ES-I3 (cell line): ENCODE data around the gene SVIP.

Source experiments
- H3K36me3 ChIP-seq: 2 replicates; pipeline ENCODE4 v1.6.1; 2013; ENCODE audit warnings: mild to moderate bottlenecking, low read length, control low read depth, moderate library complexity; ENCODE audit not compliant: insufficient read depth
- H3K4me1 ChIP-seq: 2 replicates; pipeline ENCODE4 v1.6.1; 2013; ENCODE audit warnings: mild to moderate bottlenecking, control low read depth, low read length; ENCODE audit not compliant: insufficient read depth
- H3K9ac ChIP-seq: 2 replicates; pipeline ENCODE4 v1.6.1; 2013; ENCODE audit warnings: low read depth, mild to moderate bottlenecking, low read length, moderate library complexity
- H3K9me3 ChIP-seq: 2 replicates; pipeline ENCODE4 v1.6.1; 2013; ENCODE audit warnings: mild to moderate bottlenecking, low read length, moderate library complexity; ENCODE audit not compliant: control insufficient read depth, insufficient read depth

SVIP gene

GRCh38 chr11:22829231-22830081, at the start of gene SVIP:
Gene SVIP (minus strand): TSS chr11:22829801. CDS start chr11:22829748, 53 bp downstream.
- H3K4me1 ChIP-seq, result 0 out of 2 replicates have a peak, but pooled peaks cover 5% of the 10 kb centered on the region
- H3K9ac ChIP-seq, result peak within 1 kb of the TSS; percentile 97
- no peaks in the 10 kb centered on the region for H3K9me3 ChIP-seq
- H3K36me3 ChIP-seq, result no peaks in the 10 kb centered on the region; the same call in 1 of the 2 replicates

GRCh38 chr11:22878604-22879003, 49.0 kb upstream of the SVIP start:
- Histone ChIP-seq H3K9ac (no peak overlapping the region), H3K9me3 (no peaks in the 10 kb centered on the region), H3K4me1 (no peaks in the 10 kb centered on the region), H3K36me3 (no peaks in the 10 kb centered on the region)

- Histone ChIP-seq H3K4me1 (no peaks in the 10 kb centered on the region), H3K9ac (no peak overlapping the region), H3K36me3 (no peaks in the 10 kb centered on the region), H3K9me3 (no peaks in the 10 kb centered on the region)
These were observed 48.4 kb upstream of the SVIP start for GRCh38 chr11:22878039-22878438.

GRCh38 chr11:22875869-22876473, 46.4 kb upstream of the SVIP start:
- H3K4me1 ChIP-seq, result no peaks in the 10 kb centered on the region
- no peaks in the 10 kb centered on the region for H3K36me3 ChIP-seq
- H3K9ac ChIP-seq, result no peak overlapping the region
- no peaks in the 10 kb centered on the region for H3K9me3 ChIP-seq

- Histone ChIP-seq H3K9ac (no peak overlapping the region), H3K36me3 (no peaks in the 10 kb centered on the region), H3K9me3 (no peaks in the 10 kb centered on the region), H3K4me1 (no peaks in the 10 kb centered on the region)
These were observed 39.7 kb upstream of the SVIP start for GRCh38 chr11:22869325-22869724.

GRCh38 chr11:22860241-22860640, 30.6 kb upstream of the SVIP start, which contains the start of gene CCDC179:
Gene CCDC179 (minus strand): TSS chr11:22860474. CDS start chr11:22860421, 53 bp downstream.
- Histone ChIP-seq H3K4me1 (no peaks in the 10 kb centered on the region), H3K36me3 (no peaks in the 10 kb centered on the region), H3K9me3 (no peaks in the 10 kb centered on the region), H3K9ac (no peak within 1 kb of the TSS)

- no peaks in the 10 kb centered on the region for H3K4me1 ChIP-seq
- H3K36me3 ChIP-seq, result no peaks in the 10 kb centered on the region
- no peak overlapping the region for H3K9ac ChIP-seq
- no peaks in the 10 kb centered on the region for H3K9me3 ChIP-seq
These were observed 30.2 kb upstream of the SVIP start for GRCh38 chr11:22859756-22860155.

- no peaks in the 10 kb centered on the region for H3K9me3 ChIP-seq
- H3K9ac ChIP-seq, result no peak overlapping the region
- H3K4me1 ChIP-seq, result no peaks in the 10 kb centered on the region
- no peaks in the 10 kb centered on the region for H3K36me3 ChIP-seq
These were observed 21.9 kb upstream of the SVIP start for GRCh38 chr11:22851477-22851876.

- no peak overlapping the region for H3K9ac ChIP-seq
- no peaks in the 10 kb centered on the region for H3K9me3 ChIP-seq
- H3K4me1 ChIP-seq, result no peaks in the 10 kb centered on the region
- no peaks in the 10 kb centered on the region for H3K36me3 ChIP-seq
These were observed 17.1 kb upstream of the SVIP start for GRCh38 chr11:22846726-22847125.

GRCh38 chr11:22832315-22833015, 2.9 kb upstream of the SVIP start:
- H3K9me3 ChIP-seq, result no peaks in the 10 kb centered on the region
- H3K9ac ChIP-seq, result no peak overlapping the region
- 0 out of 2 replicates have a peak, but pooled peaks cover 5% of the 10 kb centered on the region for H3K4me1 ChIP-seq
- H3K36me3 ChIP-seq, result no peaks in the 10 kb centered on the region

- Histone ChIP-seq H3K9me3 (no peaks in the 10 kb centered on the region), H3K4me1 (0 out of 2 replicates have a peak, but pooled peaks cover 5% of the 10 kb centered on the region), H3K36me3 (no peaks in the 10 kb centered on the region), H3K9ac (no peak overlapping the region)
These were observed 447 bp upstream of the SVIP start for GRCh38 chr11:22830082-22830414.

- no peaks in the 10 kb centered on the region for H3K9me3 ChIP-seq
- H3K4me1 ChIP-seq, result 0 out of 2 replicates have a peak, but pooled peaks cover 5% of the 10 kb centered on the region
- H3K9ac ChIP-seq, result no peak overlapping the region; the same call in 1 of the 2 replicates
- H3K36me3 ChIP-seq, result no peaks in the 10 kb centered on the region; the same call in 1 of the 2 replicates
These were observed 1.2 kb downstream of the SVIP start for GRCh38 chr11:22828373-22828772.

- no peak overlapping the region for H3K9ac ChIP-seq
- H3K36me3 ChIP-seq, result no peaks in the 10 kb centered on the region; the same call in 1 of the 2 replicates
These were observed 7.4 kb downstream of the SVIP start for GRCh38 chr11:22822203-22822602.

GRCh38 chr11:22809893-22810292, 19.7 kb downstream of the SVIP start:
- no peaks in the 10 kb centered on the region for H3K9me3 ChIP-seq
- H3K36me3 ChIP-seq, result no peaks in the 10 kb centered on the region
- no peaks in the 10 kb centered on the region; the same call in 1 of the 2 replicates for H3K4me1 ChIP-seq

More at GRCh38 chr11:22822203-22822602, 7.4 kb downstream of the SVIP start:
- Histone ChIP-seq H3K9me3 (no peaks in the 10 kb centered on the region), H3K4me1 (no peaks in the 10 kb centered on the region)

More at GRCh38 chr11:22809893-22810292, 19.7 kb downstream of the SVIP start:
- H3K9ac ChIP-seq, result no peak overlapping the region
